Measurements from ENCODE around the gene KCNA5.

The KCNA5 gene

DNA sequence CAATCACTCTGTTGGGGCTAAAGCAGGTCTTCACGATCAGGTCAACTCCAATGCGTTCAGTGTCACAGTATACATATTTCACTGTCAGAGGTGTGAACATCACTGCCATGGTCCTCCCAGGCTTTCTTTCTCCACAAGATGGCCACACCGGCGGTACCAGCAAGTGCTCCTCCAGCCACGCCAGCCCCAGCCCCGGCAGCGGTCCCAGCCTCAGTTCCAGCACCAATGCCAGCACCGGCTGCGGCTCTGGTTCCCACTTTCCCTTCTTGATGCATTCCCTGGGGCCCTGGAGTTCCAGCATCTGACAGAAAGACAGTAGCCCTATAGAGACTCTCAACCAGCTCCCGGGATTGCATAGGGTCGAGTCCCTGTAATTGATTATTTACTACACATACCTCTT, 10.9 kb upstream of the KCNA5 start:
- Histone ChIP-seq H3K27ac (ENCODE audit: low read length, poor library complexity, severe bottlenecking) (no peak overlapping the region), H2AK5ac (ENCODE audit: low read length, severe bottlenecking) (no peak overlapping the region), H3K36me3 (ENCODE audit: control insufficient read depth in 1 of 2, insufficient read depth in 2 of 2, low read depth in 1 of 2, low read length in 2 of 2) (no peaks in the 10 kb centered on the region), H2BK12ac (ENCODE audit: low read length in 2 of 2) (no peak overlapping the region), H4K91ac (ENCODE audit: low read length) (no peak overlapping the region), H3K14ac (ENCODE audit: low read length in 2 of 2) (no peak overlapping the region), H2AFZ (ENCODE audit: low read depth, low read length) (no peak overlapping the region), H4K8ac (ENCODE audit: low read length) (no peak overlapping the region), H3K79me1 (replicated peaks; ENCODE audit: low read length, poor library complexity, severe bottlenecking) (no peaks in the 10 kb centered on the region), H3K4me3 (ENCODE audit: insufficient read depth in 1 of 2, low read depth in 1 of 2, low read length in 2 of 2) (no peak overlapping the region), H3K9ac (ENCODE audit: low read length) (no peak overlapping the region), H2BK5ac (ENCODE audit: low read depth, low read length, poor library complexity, severe bottlenecking) (no peak overlapping the region), H3K27me3 (ENCODE audit: control insufficient read depth in 1 of 2, insufficient read depth in 1 of 2, low read length in 2 of 2) (peaks cover 0 to 32% of the 10 kb centered on the region in 2 experiments), H3K4me2 (ENCODE audit: low read length, poor library complexity, severe bottlenecking) (no peak overlapping the region), H2BK15ac (ENCODE audit: low read depth, poor library complexity, severe bottlenecking) (no peak overlapping the region), H3K4ac (ENCODE audit: low read depth in 1 of 2, low read length in 2 of 2) (no peak overlapping the region), H3K4me1 (ENCODE audit: control insufficient read depth, insufficient read depth, low read depth, low read length) (no peaks in the 10 kb centered on the region), H3K18ac (ENCODE audit: low read depth in 1 of 2, low read length in 2 of 2) (no peak overlapping the region), H3K23ac (ENCODE audit: low read length in 2 of 2) (no peak overlapping the region), H3K9me3 (ENCODE audit: control insufficient read depth, low read length) (no peaks in the 10 kb centered on the region), H2BK120ac (ENCODE audit: low read depth, low read length) (no peak overlapping the region)
- DNase-seq: no peak
- 87% methylated on average over 11 of the region's 11 CpGs for WGBS

- Histone ChIP-seq H3K23ac (ENCODE audit: low read length in 2 of 2) (no peak overlapping the region), H4K8ac (ENCODE audit: low read length) (no peak overlapping the region), H4K91ac (ENCODE audit: low read length) (no peak overlapping the region), H3K9ac (ENCODE audit: low read length) (no peak overlapping the region), H3K27ac (ENCODE audit: low read length, poor library complexity, severe bottlenecking) (no peak overlapping the region), H3K4me1 (ENCODE audit: control insufficient read depth, insufficient read depth, low read depth, low read length) (no peaks in the 10 kb centered on the region), H2BK5ac (ENCODE audit: low read depth, low read length, poor library complexity, severe bottlenecking) (no peak overlapping the region), H3K4me3 (ENCODE audit: insufficient read depth in 1 of 2, low read depth in 1 of 2, low read length in 2 of 2) (no peak overlapping the region), H2BK120ac (ENCODE audit: low read depth, low read length) (no peak overlapping the region), H2BK15ac (ENCODE audit: low read depth, poor library complexity, severe bottlenecking) (no peak overlapping the region), H2AK5ac (ENCODE audit: low read length, severe bottlenecking) (no peak overlapping the region), H3K27me3 (ENCODE audit: control insufficient read depth in 1 of 2, insufficient read depth in 1 of 2, low read length in 2 of 2) (peaks cover 0 to 43% of the 10 kb centered on the region in 2 experiments), H3K4me2 (ENCODE audit: low read length, poor library complexity, severe bottlenecking) (no peak overlapping the region), H2BK12ac (ENCODE audit: low read length in 2 of 2) (no peak overlapping the region), H3K4ac (ENCODE audit: low read depth in 1 of 2, low read length in 2 of 2) (no peak overlapping the region), H3K79me1 (replicated peaks; ENCODE audit: low read length, poor library complexity, severe bottlenecking) (no peaks in the 10 kb centered on the region), H3K36me3 (ENCODE audit: control insufficient read depth in 1 of 2, insufficient read depth in 2 of 2, low read depth in 1 of 2, low read length in 2 of 2) (no peaks in the 10 kb centered on the region), H3K18ac (ENCODE audit: low read depth in 1 of 2, low read length in 2 of 2) (no peak overlapping the region), H2AFZ (ENCODE audit: low read depth, low read length) (no peak overlapping the region), H3K9me3 (ENCODE audit: control insufficient read depth, low read length) (no peaks in the 10 kb centered on the region), H3K14ac (ENCODE audit: low read length in 2 of 2) (no peak overlapping the region)
- 29% methylated on average over 1 of the region's 1 CpG for WGBS
- no peak for DNase-seq
Observed at GRCh38 chr12:5033883-5034282, 9.8 kb upstream of the KCNA5 start.

DNA sequence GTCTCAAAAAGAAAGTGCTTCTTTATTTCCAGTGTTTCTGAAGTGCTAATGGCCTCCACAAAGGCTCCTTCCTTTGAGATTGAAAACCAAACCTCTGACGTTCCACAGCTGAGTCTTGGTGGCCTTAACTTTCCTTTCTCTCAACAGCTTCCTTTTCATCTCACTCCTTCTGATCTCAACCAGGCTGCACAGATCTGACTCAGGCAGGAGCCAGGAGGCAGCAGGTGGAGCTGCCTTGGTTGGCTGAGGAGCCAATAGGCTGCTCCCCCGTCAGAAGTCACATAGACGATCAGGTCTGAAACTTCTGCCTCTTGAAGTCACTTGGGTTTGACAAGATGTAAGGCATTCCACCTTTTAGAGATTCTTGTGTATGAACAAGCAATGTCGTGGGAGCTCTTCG, 9.1 kb upstream of the KCNA5 start:
- no peak for DNase-seq
- H3K4me2 ChIP-seq (ENCODE audit: low read length, poor library complexity, severe bottlenecking): no peak overlapping the region
- H2BK5ac ChIP-seq (ENCODE audit: low read depth, low read length, poor library complexity, severe bottlenecking): no peak overlapping the region
- 51% methylated on average over 4 of the region's 5 CpGs for WGBS
- no peak overlapping the region for H3K14ac ChIP-seq (ENCODE audit: low read length in 2 of 2)
- H2BK12ac ChIP-seq (ENCODE audit: low read length in 2 of 2): no peak overlapping the region
- H3K4me3 ChIP-seq (ENCODE audit: insufficient read depth in 1 of 2, low read depth in 1 of 2, low read length in 2 of 2): no peak overlapping the region
- no peak overlapping the region for H3K27ac ChIP-seq (ENCODE audit: low read length, poor library complexity, severe bottlenecking)
- H3K36me3 ChIP-seq (ENCODE audit: control insufficient read depth in 1 of 2, insufficient read depth in 2 of 2, low read depth in 1 of 2, low read length in 2 of 2): no peaks in the 10 kb centered on the region
- H3K4ac ChIP-seq (ENCODE audit: low read depth in 1 of 2, low read length in 2 of 2): no peak overlapping the region
- no peaks in the 10 kb centered on the region for H3K9me3 ChIP-seq (ENCODE audit: control insufficient read depth, low read length)
- no peak overlapping the region for H2AFZ ChIP-seq (ENCODE audit: low read depth, low read length)
- H3K18ac ChIP-seq (ENCODE audit: low read depth in 1 of 2, low read length in 2 of 2): no peak overlapping the region
- H4K8ac ChIP-seq (ENCODE audit: low read length): no peak overlapping the region
- H4K91ac ChIP-seq (ENCODE audit: low read length): no peak overlapping the region
- no peaks in the 10 kb centered on the region for H3K4me1 ChIP-seq (ENCODE audit: control insufficient read depth, insufficient read depth, low read depth, low read length)
- no peak overlapping the region for H2BK15ac ChIP-seq (ENCODE audit: low read depth, poor library complexity, severe bottlenecking)
- H3K9ac ChIP-seq (ENCODE audit: low read length): no peak overlapping the region
- no peak overlapping the region for H2BK120ac ChIP-seq (ENCODE audit: low read depth, low read length)
- H3K79me1 ChIP-seq (replicated peaks; ENCODE audit: low read length, poor library complexity, severe bottlenecking): no peaks in the 10 kb centered on the region
- H2AK5ac ChIP-seq (ENCODE audit: low read length, severe bottlenecking): no peak overlapping the region
- H3K23ac ChIP-seq (ENCODE audit: low read length in 2 of 2): no peak overlapping the region
- peaks cover 0 to 50% of the 10 kb centered on the region in 2 experiments for H3K27me3 ChIP-seq (ENCODE audit: control insufficient read depth in 1 of 2, insufficient read depth in 1 of 2, low read length in 2 of 2)

DNA sequence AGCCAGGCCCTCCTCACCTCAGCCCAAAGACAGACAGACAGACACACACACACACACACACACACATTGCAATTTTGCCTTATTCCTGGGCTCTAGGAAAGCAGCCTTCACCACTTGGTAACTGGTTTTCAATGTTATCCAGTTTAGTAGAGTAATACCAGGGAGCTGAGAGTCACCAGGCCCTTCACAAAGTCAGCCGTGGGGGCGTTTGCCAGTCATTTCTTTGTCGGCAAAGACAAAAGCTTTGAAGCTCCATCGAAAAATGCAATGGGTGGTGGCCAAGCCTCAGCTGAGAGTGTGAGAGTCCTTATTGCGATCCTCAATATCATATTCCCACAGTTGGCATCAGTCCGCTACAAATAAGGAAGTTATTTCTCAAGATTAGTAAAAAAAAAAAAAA, 8.1 kb upstream of the KCNA5 start:
- H3K4me2 ChIP-seq (ENCODE audit: low read length, poor library complexity, severe bottlenecking): no peak overlapping the region
- H3K4ac ChIP-seq (ENCODE audit: low read depth in 1 of 2, low read length in 2 of 2): no peak overlapping the region
- H3K9ac ChIP-seq (ENCODE audit: low read length): no peak overlapping the region
- H3K18ac ChIP-seq (ENCODE audit: low read depth in 1 of 2, low read length in 2 of 2): no peak overlapping the region
- WGBS: 81% methylated on average over 4 of the region's 6 CpGs
- H3K27ac ChIP-seq (ENCODE audit: low read length, poor library complexity, severe bottlenecking): no peak overlapping the region
- no peak overlapping the region for H2BK15ac ChIP-seq (ENCODE audit: low read depth, poor library complexity, severe bottlenecking)
- H3K4me1 ChIP-seq (ENCODE audit: control insufficient read depth, insufficient read depth, low read depth, low read length): no peaks in the 10 kb centered on the region
- no peak overlapping the region for H4K91ac ChIP-seq (ENCODE audit: low read length)
- H3K27me3 ChIP-seq (ENCODE audit: control insufficient read depth in 1 of 2, insufficient read depth in 1 of 2, low read length in 2 of 2): peaks cover 0 to 51% of the 10 kb centered on the region in 2 experiments
- H3K36me3 ChIP-seq (ENCODE audit: control insufficient read depth in 1 of 2, insufficient read depth in 2 of 2, low read depth in 1 of 2, low read length in 2 of 2): no peaks in the 10 kb centered on the region
- no peak overlapping the region for H2BK120ac ChIP-seq (ENCODE audit: low read depth, low read length)
- H2AFZ ChIP-seq (ENCODE audit: low read depth, low read length): no peak overlapping the region
- no peak overlapping the region for H3K4me3 ChIP-seq (ENCODE audit: insufficient read depth in 1 of 2, low read depth in 1 of 2, low read length in 2 of 2)
- H4K8ac ChIP-seq (ENCODE audit: low read length): no peak overlapping the region
- H2BK12ac ChIP-seq (ENCODE audit: low read length in 2 of 2): no peak overlapping the region
- H3K23ac ChIP-seq (ENCODE audit: low read length in 2 of 2): no peak overlapping the region
- no peak for DNase-seq
- H2AK5ac ChIP-seq (ENCODE audit: low read length, severe bottlenecking): no peak overlapping the region
- H3K14ac ChIP-seq (ENCODE audit: low read length in 2 of 2): no peak overlapping the region
- no peak overlapping the region for H2BK5ac ChIP-seq (ENCODE audit: low read depth, low read length, poor library complexity, severe bottlenecking)
- peaks cover under 1% of the 10 kb centered on the region for H3K9me3 ChIP-seq (ENCODE audit: control insufficient read depth, low read length)
- no peaks in the 10 kb centered on the region for H3K79me1 ChIP-seq (replicated peaks; ENCODE audit: low read length, poor library complexity, severe bottlenecking)
